Measurements from ENCODE around the gene WRAP73.

WRAP73 gene

DNA sequence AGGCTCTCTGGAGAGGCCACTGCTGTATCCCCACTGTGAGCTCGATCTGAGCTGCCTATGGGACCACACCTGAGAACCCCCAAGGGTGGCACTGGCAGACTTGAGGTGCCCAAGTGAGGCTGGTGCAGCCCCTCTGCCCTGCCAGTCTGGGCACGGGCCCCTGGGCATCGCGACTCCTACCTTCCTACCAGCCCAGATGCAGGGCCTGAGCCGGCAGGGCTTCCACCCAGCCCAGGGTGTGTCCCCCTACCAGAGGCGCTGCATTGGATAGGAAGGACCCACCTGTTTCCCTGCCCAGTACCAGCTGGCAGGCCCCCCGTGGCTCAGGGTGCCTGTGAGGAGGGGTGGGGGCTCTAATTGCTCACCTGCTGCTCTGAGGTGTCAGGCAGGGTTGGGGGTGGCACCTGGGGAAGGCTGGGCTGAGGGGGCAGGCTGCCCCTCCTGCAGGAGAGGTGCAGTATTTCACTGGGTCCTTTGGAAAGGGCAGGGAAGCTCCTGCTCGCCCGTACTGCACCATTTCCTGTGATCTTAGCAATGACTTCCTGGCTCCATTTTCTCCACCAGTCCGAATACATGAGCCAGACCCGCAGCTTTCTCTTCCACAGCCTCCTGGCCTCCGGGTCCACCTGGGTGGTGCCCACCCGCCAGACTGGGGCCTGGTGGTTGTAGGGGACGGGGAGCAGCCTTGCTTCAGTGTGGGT lies 14.2 kb upstream of the WRAP73 start:
- TF ChIP-seq CEBPB (IDR thresholded peaks at IDR 0.05): no peak
- no peak for TF ChIP-seq NFIC (IDR thresholded peaks at IDR 0.05)
- TF ChIP-seq, protein P1, sequence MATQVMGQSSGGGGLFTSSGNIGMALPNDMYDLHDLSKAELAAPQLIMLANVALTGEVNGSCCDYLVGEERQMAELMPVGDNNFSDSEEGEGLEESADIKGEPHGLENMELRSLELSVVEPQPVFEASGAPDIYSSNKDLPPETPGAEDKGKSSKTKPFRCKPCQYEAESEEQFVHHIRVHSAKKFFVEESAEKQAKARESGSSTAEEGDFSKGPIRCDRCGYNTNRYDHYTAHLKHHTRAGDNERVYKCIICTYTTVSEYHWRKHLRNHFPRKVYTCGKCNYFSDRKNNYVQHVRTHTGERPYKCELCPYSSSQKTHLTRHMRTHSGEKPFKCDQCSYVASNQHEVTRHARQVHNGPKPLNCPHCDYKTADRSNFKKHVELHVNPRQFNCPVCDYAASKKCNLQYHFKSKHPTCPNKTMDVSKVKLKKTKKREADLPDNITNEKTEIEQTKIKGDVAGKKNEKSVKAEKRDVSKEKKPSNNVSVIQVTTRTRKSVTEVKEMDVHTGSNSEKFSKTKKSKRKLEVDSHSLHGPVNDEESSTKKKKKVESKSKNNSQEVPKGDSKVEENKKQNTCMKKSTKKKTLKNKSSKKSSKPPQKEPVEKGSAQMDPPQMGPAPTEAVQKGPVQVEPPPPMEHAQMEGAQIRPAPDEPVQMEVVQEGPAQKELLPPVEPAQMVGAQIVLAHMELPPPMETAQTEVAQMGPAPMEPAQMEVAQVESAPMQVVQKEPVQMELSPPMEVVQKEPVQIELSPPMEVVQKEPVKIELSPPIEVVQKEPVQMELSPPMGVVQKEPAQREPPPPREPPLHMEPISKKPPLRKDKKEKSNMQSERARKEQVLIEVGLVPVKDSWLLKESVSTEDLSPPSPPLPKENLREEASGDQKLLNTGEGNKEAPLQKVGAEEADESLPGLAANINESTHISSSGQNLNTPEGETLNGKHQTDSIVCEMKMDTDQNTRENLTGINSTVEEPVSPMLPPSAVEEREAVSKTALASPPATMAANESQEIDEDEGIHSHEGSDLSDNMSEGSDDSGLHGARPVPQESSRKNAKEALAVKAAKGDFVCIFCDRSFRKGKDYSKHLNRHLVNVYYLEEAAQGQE (IDR thresholded peaks at IDR 0.05; ENCODE audit: low read depth): no peak
- no peak for TF ChIP-seq TAF1 (IDR thresholded peaks at IDR 0.05; ENCODE audit: low read depth)
- no peak for TF ChIP-seq TEAD4 (IDR thresholded peaks at IDR 0.05)
- TF ChIP-seq EGR1 (IDR thresholded peaks at IDR 0.05): no peak
- TF ChIP-seq EP300 (IDR thresholded peaks at IDR 0.05; ENCODE audit: borderline replicate concordance): no peak
- TF ChIP-seq TCF12 (IDR thresholded peaks at IDR 0.05; ENCODE audit: low read depth): no peak
- TF ChIP-seq YY1 (IDR thresholded peaks at IDR 0.05; ENCODE audit: low read depth): no peak
- no peak for TF ChIP-seq ZBTB7A (IDR thresholded peaks at IDR 0.05; ENCODE audit: low read depth)
- TF ChIP-seq, protein P2, sequence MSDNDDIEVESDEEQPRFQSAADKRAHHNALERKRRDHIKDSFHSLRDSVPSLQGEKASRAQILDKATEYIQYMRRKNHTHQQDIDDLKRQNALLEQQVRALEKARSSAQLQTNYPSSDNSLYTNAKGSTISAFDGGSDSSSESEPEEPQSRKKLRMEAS (IDR thresholded peaks at IDR 0.05): no peak
- TF ChIP-seq, protein P3, sequence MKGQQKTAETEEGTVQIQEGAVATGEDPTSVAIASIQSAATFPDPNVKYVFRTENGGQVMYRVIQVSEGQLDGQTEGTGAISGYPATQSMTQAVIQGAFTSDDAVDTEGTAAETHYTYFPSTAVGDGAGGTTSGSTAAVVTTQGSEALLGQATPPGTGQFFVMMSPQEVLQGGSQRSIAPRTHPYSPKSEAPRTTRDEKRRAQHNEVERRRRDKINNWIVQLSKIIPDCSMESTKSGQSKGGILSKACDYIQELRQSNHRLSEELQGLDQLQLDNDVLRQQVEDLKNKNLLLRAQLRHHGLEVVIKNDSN (IDR thresholded peaks at IDR 0.05): no peak
- no peak for TF ChIP-seq FOXM1 (IDR thresholded peaks at IDR 0.05; ENCODE audit: borderline replicate concordance, low read depth)
- no peak for TF ChIP-seq RAD21 (IDR thresholded peaks at IDR 0.05; ENCODE audit: low read depth)
- TF ChIP-seq CREB1 (IDR thresholded peaks at IDR 0.05; ENCODE audit: low read depth): no peak

DNA sequence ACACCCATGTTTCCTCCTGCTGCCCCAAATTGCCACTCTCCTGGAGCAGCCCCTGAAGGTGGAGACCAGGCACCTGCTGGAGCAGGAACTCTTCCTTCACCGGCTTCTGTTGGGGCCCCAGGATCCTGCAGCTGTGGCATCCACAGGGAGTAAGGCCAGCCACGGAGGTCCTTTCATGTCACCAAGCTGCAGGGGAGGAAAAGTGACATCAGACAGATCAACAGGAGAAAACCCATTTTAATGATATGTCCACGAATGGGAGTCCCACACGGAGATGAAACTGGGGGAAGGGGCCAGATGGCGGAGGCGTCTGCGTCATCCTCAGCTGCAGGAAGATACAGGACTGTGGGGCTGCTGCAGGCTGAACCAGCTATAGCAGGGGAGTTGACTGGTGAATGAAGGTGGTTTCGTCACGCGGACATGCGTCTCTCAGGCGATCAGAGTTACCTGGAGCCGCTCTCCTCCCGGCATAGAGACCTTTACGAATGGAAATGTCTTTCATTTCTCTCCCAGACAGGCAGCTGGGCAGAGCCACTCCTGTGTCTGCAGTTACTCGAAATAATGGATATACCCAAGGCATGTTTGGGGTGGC lies 12.3 kb upstream of the WRAP73 start:
- no peak for TF ChIP-seq ZBTB7A (IDR thresholded peaks at IDR 0.05; ENCODE audit: low read depth)
- no peak for TF ChIP-seq TCF12 (IDR thresholded peaks at IDR 0.05; ENCODE audit: low read depth)
- no peak for TF ChIP-seq FOXM1 (IDR thresholded peaks at IDR 0.05; ENCODE audit: borderline replicate concordance, low read depth)
- TF ChIP-seq RAD21 (IDR thresholded peaks at IDR 0.05; ENCODE audit: low read depth): no peak

DNA sequence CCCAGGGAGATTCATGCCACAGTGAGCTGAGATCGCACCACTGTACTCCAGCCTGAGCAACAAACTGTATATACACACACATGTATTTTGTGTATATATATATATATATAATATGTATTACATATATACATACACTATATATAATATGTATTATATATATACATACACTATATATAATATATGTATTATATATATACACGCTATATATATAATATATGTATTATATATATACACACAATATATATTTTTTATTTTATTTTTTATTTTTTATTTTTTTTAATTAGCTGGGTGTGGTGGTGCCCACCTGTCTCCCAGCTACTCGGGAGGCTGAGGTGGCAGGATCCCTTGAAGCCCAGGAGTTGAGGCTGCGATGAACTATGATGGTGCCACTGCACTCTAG lies 11.7 kb upstream of the WRAP73 start:
- TF ChIP-seq FOXM1 (IDR thresholded peaks at IDR 0.05; ENCODE audit: borderline replicate concordance, low read depth) (no peak), RAD21 (IDR thresholded peaks at IDR 0.05; ENCODE audit: low read depth) (no peak)

DNA sequence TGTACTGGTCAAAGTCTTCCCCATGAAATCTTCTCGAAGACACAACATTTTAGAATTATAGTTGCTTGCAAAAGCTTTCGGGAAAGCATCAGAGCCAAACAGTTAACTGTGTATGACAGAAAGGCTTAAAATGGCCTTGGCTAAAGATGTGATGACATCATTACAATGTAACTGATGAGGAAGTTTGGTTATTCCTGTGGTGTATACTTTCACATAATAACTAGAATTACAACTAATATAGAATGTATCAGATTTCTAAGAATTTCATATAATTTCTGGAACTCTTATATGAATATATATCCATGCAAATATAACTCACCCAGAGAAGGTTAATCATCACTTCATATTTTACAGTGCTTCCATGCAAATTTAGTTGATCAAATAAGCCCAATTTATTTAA lies 10.8 kb upstream of the WRAP73 start:
- TF ChIP-seq EP300 (IDR thresholded peaks at IDR 0.05; ENCODE audit: borderline replicate concordance) (no peak), EGR1 (IDR thresholded peaks at IDR 0.05) (no peak)

DNA sequence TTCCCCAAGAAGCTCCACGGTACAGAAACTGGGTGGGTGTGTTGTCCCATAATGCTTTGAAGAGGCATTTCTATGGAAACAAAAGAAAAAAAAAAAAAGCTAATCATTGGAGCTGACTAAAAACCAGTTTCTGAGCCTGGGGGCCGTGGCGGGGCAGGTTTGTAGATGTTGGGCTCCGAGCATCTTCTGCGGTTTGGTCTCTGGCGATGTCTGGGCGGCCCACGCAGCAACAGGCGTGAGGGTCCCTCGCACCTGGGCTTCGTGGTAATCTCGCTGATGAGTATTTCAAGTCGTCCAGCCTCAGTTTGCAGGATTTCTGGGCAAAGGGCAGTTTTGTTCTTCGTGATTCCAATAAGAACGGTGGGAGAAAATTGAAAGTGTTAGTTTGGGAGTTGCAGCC lies 9.2 kb upstream of the WRAP73 start:
- TF ChIP-seq CEBPB (IDR thresholded peaks at IDR 0.05) (no peak), ZBTB7A (IDR thresholded peaks at IDR 0.05; ENCODE audit: low read depth) (no peak), EGR1 (IDR thresholded peaks at IDR 0.05) (no peak), TEAD4 (IDR thresholded peaks at IDR 0.05) (no peak), EP300 (IDR thresholded peaks at IDR 0.05; ENCODE audit: borderline replicate concordance) (no peak), NFIC (IDR thresholded peaks at IDR 0.05) (no peak)
- TF ChIP-seq, protein P3 (IDR thresholded peaks at IDR 0.05): no peak
- TF ChIP-seq, protein P2 (IDR thresholded peaks at IDR 0.05): no peak
- TF ChIP-seq, protein P1 (IDR thresholded peaks at IDR 0.05; ENCODE audit: low read depth): no peak

DNA sequence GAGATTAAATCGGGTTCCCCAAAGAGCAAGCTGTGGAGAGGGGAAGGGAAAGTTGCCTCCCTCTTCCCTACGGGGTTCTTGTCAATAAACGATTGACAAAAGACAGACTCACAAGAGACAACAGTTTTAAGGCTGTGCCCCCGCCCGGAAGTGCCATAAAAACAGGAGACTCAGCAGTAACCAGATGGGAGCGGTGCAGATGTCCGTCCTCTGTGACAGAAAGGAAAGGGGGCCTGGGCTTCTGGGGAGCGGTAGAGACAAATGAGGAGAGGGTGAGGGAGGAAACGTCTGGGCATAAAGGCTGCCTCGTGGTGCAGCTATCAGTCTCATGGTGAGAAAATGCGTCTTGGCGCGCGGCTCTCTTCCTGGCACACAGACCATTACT lies 8.3 kb upstream of the WRAP73 start:
- TF ChIP-seq, protein P1 (IDR thresholded peaks at IDR 0.05; ENCODE audit: low read depth): no peak
- TF ChIP-seq CREB1 (IDR thresholded peaks at IDR 0.05; ENCODE audit: low read depth): no peak
- TF ChIP-seq FOXM1 (IDR thresholded peaks at IDR 0.05; ENCODE audit: borderline replicate concordance, low read depth): no peak
- no peak for TF ChIP-seq EGR1 (IDR thresholded peaks at IDR 0.05)
- no peak for TF ChIP-seq YY1 (IDR thresholded peaks at IDR 0.05; ENCODE audit: low read depth)
- no peak for TF ChIP-seq TCF12 (IDR thresholded peaks at IDR 0.05; ENCODE audit: low read depth)
- no peak for TF ChIP-seq EP300 (IDR thresholded peaks at IDR 0.05; ENCODE audit: borderline replicate concordance)
- no peak for TF ChIP-seq RAD21 (IDR thresholded peaks at IDR 0.05; ENCODE audit: low read depth)
- TF ChIP-seq, protein P2 (IDR thresholded peaks at IDR 0.05): no peak
- no peak for TF ChIP-seq CEBPB (IDR thresholded peaks at IDR 0.05)
- TF ChIP-seq TAF1 (IDR thresholded peaks at IDR 0.05; ENCODE audit: low read depth): no peak
- no peak for TF ChIP-seq NFIC (IDR thresholded peaks at IDR 0.05)
- TF ChIP-seq ZBTB7A (IDR thresholded peaks at IDR 0.05; ENCODE audit: low read depth): no peak
- TF ChIP-seq, protein P3 (IDR thresholded peaks at IDR 0.05): no peak
- no peak for TF ChIP-seq TEAD4 (IDR thresholded peaks at IDR 0.05)

Measured in Ishikawa (cell line).